Endodermal cell (in vitro differentiated cells): ENCODE results near the gene NME3. TPM values are rescaled to one million over a fixed set of nuclear protein-coding genes. Genes with fewer than 3 reads are reported as not detected.

ENCODE experiments used
- DNase-seq: peaks from one replicate; pipeline ENCODE4 v3.0.0-alpha.2; 2017
- H3K27ac ChIP-seq: 2 replicates; pipeline ENCODE4 v1.5.1; 2013; ENCODE audit warnings: mild to moderate bottlenecking, low read depth, low read length, moderate library complexity
- H3K27me3 ChIP-seq: 2 replicates; pipeline ENCODE4 v1.6.1; 2013; ENCODE audit warnings: mild to moderate bottlenecking, low read length, moderate library complexity; ENCODE audit not compliant: insufficient read depth, control insufficient read depth, poor library complexity, severe bottlenecking
- H3K36me3 ChIP-seq: 2 replicates; pipeline ENCODE4 v1.7.0; 2013; ENCODE audit warnings: mild to moderate bottlenecking, low read length, moderate library complexity; ENCODE audit not compliant: control insufficient read depth, insufficient read depth
- H3K4me1 ChIP-seq: one replicate; pipeline ENCODE4 v1.7.0; 2013; ENCODE audit warnings: low read length; ENCODE audit not compliant: control insufficient read depth, insufficient read depth
- H3K4me3 ChIP-seq: 2 replicates; pipeline ENCODE4 v1.5.1; 2013; ENCODE audit warnings: mild to moderate bottlenecking, low read length, moderate library complexity
- H3K9ac ChIP-seq: 2 replicates; pipeline ENCODE4 v1.6.1; 2013; ENCODE audit warnings: mild to moderate bottlenecking, low read length, moderate library complexity; ENCODE audit not compliant: poor library complexity, severe bottlenecking; ENCODE audit errors: extremely low read depth
- H3K9me3 ChIP-seq: 2 replicates; pipeline ENCODE4 v1.6.1; 2013; ENCODE audit warnings: mild to moderate bottlenecking, low read length, moderate library complexity; ENCODE audit not compliant: control insufficient read depth
- H3K27ac Mint-ChIP-seq: 2 replicates; pipeline ENCODE4 v1.8.0; 2020; ENCODE audit warnings: mixed read lengths
- H3K27me3 Mint-ChIP-seq: 2 replicates; pipeline ENCODE4 v1.8.0; 2021; ENCODE audit warnings: mild to moderate bottlenecking, mixed read lengths; ENCODE audit not compliant: insufficient read depth
- H3K36me3 Mint-ChIP-seq: 2 replicates; pipeline ENCODE4 v1.8.0; 2020; ENCODE audit warnings: low read depth, mixed read lengths
- H3K4me1 Mint-ChIP-seq: 2 replicates; pipeline ENCODE4 v1.8.0; 2020; ENCODE audit warnings: mixed read lengths
- H3K4me3 Mint-ChIP-seq: 2 replicates; pipeline ENCODE4 v1.8.0; 2020; ENCODE audit warnings: mild to moderate bottlenecking, moderate library complexity, mixed read lengths
- H3K9me3 Mint-ChIP-seq: 2 replicates; pipeline ENCODE4 v1.8.0; 2020; ENCODE audit warnings: mild to moderate bottlenecking, mixed read lengths
- WGBS, 2 experiments: methylation state at CpG; one replicate each; pipeline versions ENCODE4 v1.1.5 to v1.1.7; 2013; ENCODE audit warnings: missing lambda C conversion rate in 2 of 2, mixed read lengths in 1 of 2; ENCODE audit not compliant: insufficient coverage in 1 of 2, insufficient read length in 1 of 2; 5-methylcytosine and 5-hydroxymethylcytosine counted together
- total RNA-seq, 2 donors: library from RNA; stranded (reverse); fragmentation: NEBNext Ultra II Directional in 1 of 2; extraction: Animal tissue kit (Norgen Biotek cat#: 25700) in 1 of 2; gene quantifications; 2 replicates in 1 of 2; 3 replicates in 1 of 2; pipeline ENCODE4 v1.2.1, GENCODE V29; 2021
- TF ChIP-seq, protein P1 (sequence below): fragments of 200-600 bp; sonication (generic); conservative IDR thresholded peaks from 2 replicates; pipeline ENCODE4 v1.5.0; 2021; ENCODE audit warnings: antibody characterized with exemption, mild to moderate bottlenecking

Gene NME3
- total RNA-seq, 2 donors from 2014 or later: 70.3 to 73.6 TPM

DNA sequence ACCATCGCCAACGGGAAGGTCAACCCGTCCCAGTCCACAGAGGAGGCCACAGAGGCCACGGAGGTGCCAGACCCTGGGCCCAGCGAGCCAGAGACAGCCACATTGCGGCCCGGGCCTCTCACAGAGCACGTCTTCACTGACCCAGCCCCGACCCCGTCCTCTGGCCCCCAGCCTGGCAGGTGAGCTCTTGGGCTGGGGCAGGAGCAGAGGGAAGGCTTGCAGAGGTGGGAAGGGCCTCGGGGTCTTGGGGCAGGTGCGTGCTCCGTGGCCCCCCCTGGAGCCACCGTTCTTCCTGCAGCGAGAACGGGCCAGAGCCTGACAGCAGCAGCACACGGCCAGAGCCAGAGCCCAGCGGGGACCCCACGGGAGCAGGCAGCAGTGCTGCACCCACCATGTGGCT, 5.1 kb downstream of the NME3 start:
- no peak overlapping the region for H3K4me3 Mint-ChIP-seq
- no peaks in the 10 kb centered on the region for H3K9me3 Mint-ChIP-seq
- Histone ChIP-seq H3K27ac (no peak overlapping the region), H3K9me3 (no peaks in the 10 kb centered on the region), H3K4me3 (no peak overlapping the region), H3K4me1 (no peaks in the 10 kb centered on the region), H3K36me3 (peaks cover 23% of the 10 kb centered on the region), H3K9ac (no peak overlapping the region), H3K27me3 (no peaks in the 10 kb centered on the region)
- no peaks in the 10 kb centered on the region for H3K4me1 Mint-ChIP-seq
- peaks cover 17% of the 10 kb centered on the region for H3K36me3 Mint-ChIP-seq
- H3K27ac Mint-ChIP-seq: no peak overlapping the region
- no peaks in the 10 kb centered on the region for H3K27me3 Mint-ChIP-seq
- no peak for DNase-seq
- TF ChIP-seq, protein P1, sequence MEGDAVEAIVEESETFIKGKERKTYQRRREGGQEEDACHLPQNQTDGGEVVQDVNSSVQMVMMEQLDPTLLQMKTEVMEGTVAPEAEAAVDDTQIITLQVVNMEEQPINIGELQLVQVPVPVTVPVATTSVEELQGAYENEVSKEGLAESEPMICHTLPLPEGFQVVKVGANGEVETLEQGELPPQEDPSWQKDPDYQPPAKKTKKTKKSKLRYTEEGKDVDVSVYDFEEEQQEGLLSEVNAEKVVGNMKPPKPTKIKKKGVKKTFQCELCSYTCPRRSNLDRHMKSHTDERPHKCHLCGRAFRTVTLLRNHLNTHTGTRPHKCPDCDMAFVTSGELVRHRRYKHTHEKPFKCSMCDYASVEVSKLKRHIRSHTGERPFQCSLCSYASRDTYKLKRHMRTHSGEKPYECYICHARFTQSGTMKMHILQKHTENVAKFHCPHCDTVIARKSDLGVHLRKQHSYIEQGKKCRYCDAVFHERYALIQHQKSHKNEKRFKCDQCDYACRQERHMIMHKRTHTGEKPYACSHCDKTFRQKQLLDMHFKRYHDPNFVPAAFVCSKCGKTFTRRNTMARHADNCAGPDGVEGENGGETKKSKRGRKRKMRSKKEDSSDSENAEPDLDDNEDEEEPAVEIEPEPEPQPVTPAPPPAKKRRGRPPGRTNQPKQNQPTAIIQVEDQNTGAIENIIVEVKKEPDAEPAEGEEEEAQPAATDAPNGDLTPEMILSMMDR: no peak
- 89 to 96% methylated on average over 9 to 19 of the region's 19 CpGs for WGBS, 2 experiments

DNA sequence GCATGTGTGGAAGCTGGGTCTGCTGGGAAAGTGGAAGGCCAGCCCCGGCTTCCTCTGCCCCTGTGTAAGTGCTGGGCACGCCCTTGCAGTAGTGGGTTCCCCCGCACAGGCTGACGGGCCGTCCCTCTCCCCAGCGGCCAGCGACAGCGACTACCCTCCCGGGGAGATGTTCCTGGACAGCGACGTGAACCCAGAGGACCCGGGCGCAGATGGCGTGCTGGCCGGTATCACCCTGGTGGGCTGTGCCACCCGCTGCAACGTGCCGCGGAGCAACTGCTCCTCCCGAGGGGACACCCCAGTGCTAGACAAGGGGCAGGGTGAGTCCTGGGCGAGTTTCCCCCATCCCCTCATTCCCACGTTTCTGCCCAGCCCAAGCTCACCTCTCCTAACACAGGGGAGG, 5.5 kb downstream of the NME3 start:
- peaks cover 23% of the 10 kb centered on the region for H3K36me3 ChIP-seq
- no peak overlapping the region for H3K4me3 ChIP-seq
- no peaks in the 10 kb centered on the region for H3K4me1 ChIP-seq
- no peaks in the 10 kb centered on the region for H3K27me3 ChIP-seq
- no peak overlapping the region for H3K27ac ChIP-seq
- Mint-ChIP-seq H3K27ac (no peak overlapping the region), H3K27me3 (no peaks in the 10 kb centered on the region), H3K4me1 (no peaks in the 10 kb centered on the region), H3K4me3 (no peak overlapping the region), H3K36me3 (peaks cover 19% of the 10 kb centered on the region), H3K9me3 (no peaks in the 10 kb centered on the region)
- TF ChIP-seq, protein P1: no peak
- no peak overlapping the region for H3K9ac ChIP-seq
- WGBS, 2 experiments: 92 to 97% methylated on average over 21 to 22 of the region's 22 CpGs
- no peak for DNase-seq
- no peaks in the 10 kb centered on the region for H3K9me3 ChIP-seq

DNA sequence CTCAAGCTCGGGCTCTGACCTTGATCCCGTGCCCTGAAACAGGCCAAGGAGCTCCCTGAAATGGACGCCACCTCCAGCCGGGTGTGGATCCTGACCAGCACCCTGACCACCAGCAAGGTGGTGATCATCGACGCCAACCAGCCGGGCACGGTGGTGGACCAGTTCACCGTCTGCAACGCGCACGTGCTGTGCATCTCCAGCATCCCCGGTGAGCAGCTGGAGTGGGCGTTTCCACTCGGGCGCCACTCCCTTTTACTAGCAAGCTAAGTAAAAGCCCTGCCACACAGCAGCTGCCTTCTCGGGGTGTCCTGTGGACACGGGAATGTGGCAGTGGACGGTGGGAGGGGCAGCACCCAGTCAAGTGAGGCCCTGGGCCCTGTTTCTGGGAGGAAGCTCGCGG, 6.4 kb downstream of the NME3 start:
- Histone ChIP-seq H3K27ac (no peak overlapping the region), H3K36me3 (peaks cover 17% of the 10 kb centered on the region), H3K9ac (no peak overlapping the region), H3K27me3 (no peaks in the 10 kb centered on the region), H3K9me3 (no peaks in the 10 kb centered on the region), H3K4me1 (no peaks in the 10 kb centered on the region), H3K4me3 (no peak overlapping the region)
- Mint-ChIP-seq H3K4me1 (no peaks in the 10 kb centered on the region), H3K36me3 (peaks cover 17% of the 10 kb centered on the region), H3K27me3 (no peaks in the 10 kb centered on the region), H3K4me3 (no peak overlapping the region), H3K9me3 (no peaks in the 10 kb centered on the region), H3K27ac (no peak overlapping the region)
- WGBS, 2 experiments: 96% methylated on average over 16 to 21 of the region's 21 CpGs
- TF ChIP-seq, protein P1: no peak
- no peak for DNase-seq
